Fibroblast of lung (primary cell): Measurements from ENCODE around the gene NSMCE3.

Source experiments
- CTCF ChIP-seq, 2 donors: IDR thresholded peaks in 1 of 2; conservative IDR thresholded peaks in 1 of 2; 1 replicate in 1 of 2; 2 replicates in 1 of 2; pipeline ENCODE4 v1.5.1; 2011 to 2012; ENCODE audit warnings: low read length in 2 of 2, control low read depth in 1 of 2, inconsistent platforms in 1 of 2, low read depth in 1 of 2, mild to moderate bottlenecking in 1 of 2
- EZH2 ChIP-seq: IDR thresholded peaks from 2 replicates; pipeline ENCODE4 v1.5.1; 2012; ENCODE audit warnings: low read length, control low read depth, mild to moderate bottlenecking; ENCODE audit errors: missing control alignments

GRCh38 chr15:29222129-29222853 is 47.3 kb downstream of the NSMCE3 start:
- TF ChIP-seq CTCF (conservative IDR thresholded peaks at IDR 0.05 in 1 of 2, IDR thresholded peaks at IDR 0.05 in 1 of 2; ENCODE audit: low read depth in 1 of 2, low read length in 2 of 2) = no peak
- no peak for TF ChIP-seq EZH2
